Hematopoietic multipotent progenitor cell treated with erythropoietin and hydrocortisone succinate and interleukin-3 and kit ligand, for 17 days (in vitro differentiated cells): ENCODE data around the gene BMPR1B.
"Not testable (repeated sequence)": the region's sequence is repeated elsewhere in the genome, so short reads cannot be mapped to it uniquely, and the experiment has no call there.

Experiments used
- DNase-seq: peaks from one replicate; pipeline ENCODE4 v3.0.0-alpha.2; 2015; ENCODE audit warnings: low spot score

BMPR1B gene

DNA sequence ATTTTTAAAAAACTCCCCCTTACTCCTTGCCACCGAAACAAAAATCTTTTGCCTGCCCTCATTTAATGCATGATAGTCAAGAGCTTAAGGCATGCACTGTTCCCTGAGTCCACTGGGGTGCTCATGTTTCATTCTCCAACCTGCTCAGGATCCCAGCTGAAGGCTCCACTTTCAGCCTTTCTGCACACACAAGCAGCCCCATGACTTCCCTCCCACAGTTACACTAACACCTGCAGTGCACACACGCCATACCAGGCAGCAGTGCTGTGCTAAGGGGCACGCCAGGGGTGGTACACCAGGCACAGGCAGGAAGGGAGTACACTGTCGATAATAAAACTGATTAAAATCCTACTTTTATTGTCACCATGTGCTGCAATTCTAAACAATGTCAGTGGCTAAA is 385.2 kb downstream of the BMPR1B start:
- DNase-seq: no peak

DNA sequence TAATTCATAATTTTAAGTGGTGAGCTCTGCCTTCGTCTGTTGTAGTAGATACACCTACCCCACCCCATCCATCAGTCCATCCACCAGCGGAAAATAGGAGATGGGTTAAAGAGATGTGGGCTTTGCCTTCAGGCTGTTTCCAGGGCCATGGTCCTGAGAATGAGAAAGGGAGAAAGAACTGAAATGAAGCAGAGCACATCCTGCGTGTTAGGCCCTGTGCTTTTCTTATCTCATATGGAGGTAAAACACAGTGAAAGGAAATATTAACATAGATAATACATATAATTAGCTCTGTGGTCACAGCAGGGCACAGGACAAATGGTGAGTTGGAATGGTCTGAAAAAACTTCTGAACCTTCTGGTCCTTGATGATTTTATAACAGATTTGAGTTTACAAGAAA is 393.5 kb downstream of the BMPR1B start:
- DNase-seq: no peak

DNA sequence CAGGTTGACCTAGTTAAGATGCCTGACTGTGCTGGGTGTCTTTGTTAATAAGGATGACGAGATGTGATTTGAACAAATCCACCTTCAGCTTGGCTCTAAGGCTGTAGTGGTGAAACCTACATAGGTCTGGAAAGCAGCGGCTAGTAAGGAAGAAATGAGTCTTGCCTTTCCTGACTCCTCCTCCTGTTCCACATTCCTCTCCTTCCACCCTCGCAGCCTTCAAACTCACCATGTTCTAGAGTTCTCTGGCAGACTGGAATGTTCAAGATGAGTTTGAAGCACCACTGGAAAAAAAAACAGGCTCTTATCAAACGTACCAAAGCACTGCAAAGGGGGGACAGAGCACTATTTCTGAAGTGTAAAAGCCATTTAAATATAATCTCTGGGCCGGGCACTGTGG is 395.4 kb downstream of the BMPR1B start:
- no peak for DNase-seq

DNA sequence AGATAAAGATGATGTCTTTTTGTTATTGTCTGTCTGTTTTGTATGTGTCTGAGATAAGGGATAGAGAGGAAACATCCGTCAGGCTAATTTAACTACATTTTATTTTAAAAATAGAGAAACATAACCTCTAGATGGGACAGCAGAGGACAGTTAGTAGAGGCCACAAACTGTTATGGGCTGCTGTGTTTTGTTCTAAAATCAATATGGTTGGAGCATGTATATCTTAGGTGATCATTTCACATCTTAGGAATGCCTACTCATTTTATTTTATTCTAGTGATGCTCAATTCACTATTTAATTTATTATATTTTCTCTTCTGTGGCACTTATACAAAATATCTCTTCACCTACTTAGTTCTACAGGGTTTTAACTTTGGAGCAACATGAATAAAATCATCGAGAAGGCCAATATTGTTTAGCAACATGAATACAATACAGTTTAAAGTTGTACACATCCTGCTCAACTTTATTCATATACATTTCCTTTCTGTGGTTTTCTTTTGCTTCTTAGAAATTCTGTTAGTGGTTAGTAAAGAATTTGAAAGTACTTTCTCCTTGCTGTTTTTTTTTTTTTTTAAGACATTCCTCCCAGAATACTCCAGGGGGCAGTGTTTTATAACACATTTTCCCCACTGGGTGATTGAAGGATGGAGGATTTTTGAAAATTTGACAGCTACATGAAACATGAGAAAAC is 398.1 kb downstream of the BMPR1B start:
- DNase-seq: no peak

DNA sequence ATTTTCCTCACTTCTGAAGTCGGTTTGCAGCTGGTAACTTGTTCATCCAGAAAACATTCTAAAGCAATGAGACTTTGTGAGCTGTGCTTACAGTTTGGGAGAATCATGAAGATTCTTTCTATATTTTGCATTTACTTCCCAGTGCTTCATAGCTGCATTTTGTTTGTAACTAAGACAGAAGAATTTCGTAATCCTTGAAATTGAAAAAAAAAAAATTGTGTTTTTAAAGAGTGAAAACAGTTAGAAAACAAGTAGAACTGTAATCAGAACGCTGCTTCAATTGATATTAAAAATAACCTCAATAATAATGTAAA is 398.7 kb downstream of the BMPR1B start:
- DNase-seq: no peak

DNA sequence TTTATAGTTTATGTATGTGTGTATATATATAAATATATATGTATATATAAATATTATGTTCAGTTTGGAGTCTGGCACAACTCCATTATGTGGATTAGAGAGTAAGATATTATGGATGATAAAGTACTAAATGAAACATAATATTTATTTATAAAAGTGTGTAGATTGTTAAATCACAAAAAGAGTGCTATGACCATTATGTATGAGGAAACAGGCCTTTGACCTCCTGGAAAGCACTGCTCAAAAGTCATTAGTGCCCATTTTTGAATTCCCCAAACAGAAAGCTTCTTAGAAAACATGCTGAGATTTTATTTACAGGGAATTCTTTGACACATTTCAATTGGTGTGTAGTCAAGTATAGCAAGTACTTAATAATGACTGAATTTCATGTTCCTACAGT is 399.8 kb downstream of the BMPR1B start:
- DNase-seq: no peak

DNA sequence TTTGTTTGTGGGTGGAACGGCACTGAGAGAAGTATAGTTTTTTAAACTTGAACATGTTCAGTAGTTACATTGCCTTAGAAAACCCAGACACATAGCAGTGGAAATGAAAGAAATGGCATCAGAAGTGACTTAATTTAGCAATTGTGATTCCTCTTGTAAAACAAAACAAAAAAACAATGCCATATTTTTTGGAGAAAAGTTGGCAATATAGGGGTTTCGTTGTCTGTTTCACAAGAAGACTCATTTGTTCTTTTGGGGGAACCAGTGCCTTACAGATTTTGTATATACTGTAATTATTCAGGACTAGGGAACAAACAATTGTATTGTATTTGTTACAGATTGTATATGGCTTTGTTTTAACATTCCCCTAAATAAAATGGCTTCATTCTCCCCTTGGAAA is 400.3 kb downstream of the BMPR1B start:
- DNase-seq: no peak

DNA sequence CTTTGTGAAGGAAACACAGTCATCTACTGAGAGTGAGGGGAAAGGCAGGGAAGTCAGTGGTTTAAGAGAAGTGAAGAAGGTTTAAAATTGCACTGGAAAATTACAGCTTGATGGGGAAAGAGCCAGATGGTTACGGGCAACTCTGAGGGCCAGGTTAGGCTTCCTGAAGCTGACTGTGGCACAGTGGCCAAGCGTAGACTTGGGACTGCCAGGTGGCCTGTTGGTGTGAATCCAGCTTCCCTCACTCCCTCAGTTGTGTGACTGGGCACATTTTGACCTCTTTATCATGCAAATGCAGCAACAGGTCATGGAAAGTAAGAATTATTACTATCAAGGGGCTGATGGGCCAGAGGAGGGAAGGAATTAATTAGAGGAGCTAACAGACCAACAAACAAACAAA is 400.9 kb downstream of the BMPR1B start:
- no peak for DNase-seq

DNA sequence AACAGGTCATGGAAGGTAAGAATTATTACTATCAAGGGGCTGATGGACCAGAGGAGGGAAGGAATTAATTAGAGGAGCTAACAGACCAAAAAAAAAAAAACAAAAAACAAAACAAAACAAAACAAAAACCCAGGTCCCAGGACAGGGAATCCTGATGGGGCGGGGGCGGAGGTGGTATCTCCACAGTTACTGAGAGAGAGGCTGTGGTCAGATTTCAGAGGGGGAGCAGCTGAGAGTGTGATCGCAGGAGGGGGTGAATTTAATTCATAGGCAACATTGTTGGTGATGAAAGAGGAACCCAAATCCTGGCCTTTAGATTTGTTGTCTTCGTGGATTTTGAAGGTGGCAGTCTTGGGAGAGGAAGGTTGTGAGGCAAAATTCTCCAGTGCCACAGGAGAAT is 401.6 kb downstream of the BMPR1B start:
- no peak for DNase-seq

DNA sequence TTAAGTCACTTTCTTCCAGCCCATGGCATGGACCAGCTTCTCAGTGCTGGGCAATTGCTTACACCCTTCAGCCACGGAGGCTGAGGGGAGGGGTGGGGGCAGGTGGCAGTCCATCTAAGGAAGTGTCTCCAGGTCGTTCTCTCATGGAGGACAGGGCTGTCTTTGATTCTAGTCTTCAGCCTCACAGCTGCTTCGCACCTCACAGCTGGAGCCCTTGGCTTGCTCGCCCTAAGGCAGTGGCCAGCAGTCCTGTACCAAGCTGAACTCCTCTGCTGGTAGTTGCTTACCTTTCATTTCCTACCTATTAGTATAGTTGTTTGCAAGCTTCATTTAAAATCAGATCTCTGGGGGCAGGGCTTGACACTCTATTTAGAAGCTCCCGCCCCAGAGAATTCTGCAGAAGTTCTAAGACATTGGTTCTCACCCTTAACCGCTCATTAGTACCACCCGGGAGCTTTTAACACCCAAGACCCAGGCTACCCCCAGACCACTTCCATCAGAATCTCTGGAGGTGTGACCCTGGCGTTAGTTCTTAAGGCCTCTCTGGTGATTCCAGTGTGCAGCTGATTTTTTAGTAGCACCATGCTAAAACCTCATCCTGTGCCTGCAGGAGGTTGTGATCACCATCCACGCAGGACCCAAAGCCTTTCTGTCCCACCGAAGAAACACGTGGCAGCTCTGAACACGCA is 404.2 kb downstream of the BMPR1B start:
- no peak for DNase-seq

DNA sequence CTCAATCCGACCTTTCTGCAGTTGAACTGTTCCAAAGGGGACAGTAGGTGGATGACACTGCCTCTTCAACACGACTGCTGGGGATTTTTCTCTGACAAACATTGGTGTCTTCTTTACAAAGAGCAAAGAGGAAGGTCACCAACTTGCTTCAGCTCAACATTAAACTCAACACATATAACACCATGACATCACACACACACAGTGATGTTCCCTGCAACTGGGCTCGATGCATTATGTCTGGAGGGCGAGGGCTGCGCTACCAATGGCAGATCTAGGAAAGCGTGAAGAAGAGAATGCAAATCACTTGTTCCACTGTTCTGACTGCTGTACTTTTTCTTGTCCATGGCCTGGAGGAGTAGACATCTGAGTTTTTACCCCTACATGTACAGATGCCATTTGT is 405.1 kb downstream of the BMPR1B start:
- no peak for DNase-seq

DNA sequence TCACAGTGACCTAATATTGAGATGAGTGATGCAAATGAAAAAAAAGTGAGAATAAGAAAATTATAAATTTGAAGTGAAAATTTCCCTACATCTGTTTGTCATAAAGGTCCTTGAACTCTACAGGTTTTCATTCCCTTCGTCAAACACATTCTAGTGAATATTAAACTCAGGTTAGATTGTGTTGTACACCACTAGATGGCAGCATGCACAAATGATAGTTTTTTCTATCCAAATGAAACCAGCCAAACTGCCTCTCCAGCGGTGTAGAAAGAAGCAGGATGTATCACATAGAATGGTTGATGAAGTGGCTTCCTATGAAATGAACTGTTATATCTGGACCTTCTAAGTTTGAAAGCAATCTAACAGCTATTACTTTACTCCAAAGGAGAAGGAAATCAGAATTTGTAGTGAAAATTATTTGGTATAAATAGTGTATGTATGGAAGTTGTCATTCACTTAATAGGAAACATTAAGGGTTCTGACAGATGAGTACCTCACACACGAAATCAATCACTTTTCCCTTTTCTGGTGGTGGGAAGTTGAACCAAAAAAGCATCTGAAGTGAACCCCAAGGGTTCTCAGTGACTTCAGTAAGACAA is 408.3 kb downstream of the BMPR1B start:
- DNase-seq: peak; percentile 17

DNA sequence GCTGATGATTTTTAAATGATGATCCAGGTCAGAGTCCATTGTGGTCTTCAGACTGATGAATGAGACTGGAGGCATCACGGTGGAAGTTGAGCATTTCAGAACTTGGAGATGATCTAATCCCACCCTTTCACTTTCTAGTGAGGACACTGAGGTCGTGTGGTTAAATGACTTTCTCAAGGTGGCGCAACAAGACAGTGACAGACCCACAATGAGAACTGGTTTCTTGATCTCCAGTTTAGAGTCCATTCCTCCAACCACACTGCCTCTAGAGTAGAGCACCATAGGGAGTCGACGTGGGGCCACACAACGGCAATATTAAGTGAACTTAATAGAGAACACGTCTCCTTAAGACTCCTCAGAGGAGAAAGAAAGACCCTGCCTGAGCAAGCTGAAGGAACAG is 410.1 kb downstream of the BMPR1B start:
- no peak for DNase-seq

DNA sequence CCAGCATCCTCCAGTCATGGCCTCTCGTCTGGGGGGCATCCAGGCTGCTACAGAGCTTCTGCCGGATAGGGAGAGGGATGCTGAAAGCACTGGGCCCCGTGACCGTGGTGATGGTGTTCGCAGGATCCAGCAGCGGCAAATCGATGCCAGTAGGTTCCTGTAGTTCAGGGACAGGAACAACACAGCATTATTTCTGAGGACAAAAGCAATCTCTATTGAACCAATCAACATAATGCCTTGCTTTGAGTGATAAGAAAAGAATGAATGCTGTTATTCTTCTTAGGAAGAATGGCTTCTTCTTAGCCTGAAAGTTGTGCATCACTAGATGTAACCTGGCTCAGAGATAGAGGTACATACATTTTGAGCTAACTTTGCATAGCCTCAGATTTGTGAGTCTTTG is 412.4 kb downstream of the BMPR1B start:
- DNase-seq: no peak

DNA sequence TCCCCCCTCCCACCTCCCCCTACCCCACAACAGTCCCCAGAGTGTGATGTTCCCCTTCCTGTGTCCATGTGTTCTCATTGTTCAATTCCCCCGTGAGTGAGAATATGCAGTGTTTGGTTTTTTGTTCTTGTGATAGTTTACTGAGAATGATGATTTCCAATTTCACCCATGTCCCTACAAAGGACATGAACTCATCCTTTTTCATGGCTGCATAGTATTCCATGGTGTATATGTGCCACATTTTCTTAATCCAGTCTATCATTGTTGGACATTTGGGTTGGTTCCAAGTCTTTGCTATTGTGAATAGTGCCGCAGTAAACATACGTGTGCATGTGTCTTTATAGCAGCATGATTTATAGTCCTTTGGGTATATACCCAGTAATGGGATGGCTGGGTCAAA is 413.6 kb downstream of the BMPR1B start:
- not testable (repeated sequence) for DNase-seq

DNA sequence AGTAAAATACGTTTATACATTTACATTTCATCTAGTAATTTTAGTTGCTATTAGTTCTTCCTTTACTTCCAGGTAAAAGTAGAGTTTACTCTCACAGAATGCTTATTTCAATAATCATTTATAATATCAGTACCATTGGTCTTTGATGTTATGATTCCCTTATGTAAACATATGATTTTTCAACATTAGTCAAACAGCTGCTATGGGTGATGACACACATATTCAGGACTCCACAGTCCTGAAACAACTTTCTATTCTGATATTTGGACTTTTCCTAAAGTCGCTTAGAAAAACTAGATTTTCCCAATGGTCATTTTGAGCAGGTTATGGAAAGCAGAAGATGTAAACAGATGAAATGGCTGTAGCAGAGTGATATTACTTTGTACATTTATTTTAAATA is 421.2 kb downstream of the BMPR1B start:
- DNase-seq: no peak

DNA sequence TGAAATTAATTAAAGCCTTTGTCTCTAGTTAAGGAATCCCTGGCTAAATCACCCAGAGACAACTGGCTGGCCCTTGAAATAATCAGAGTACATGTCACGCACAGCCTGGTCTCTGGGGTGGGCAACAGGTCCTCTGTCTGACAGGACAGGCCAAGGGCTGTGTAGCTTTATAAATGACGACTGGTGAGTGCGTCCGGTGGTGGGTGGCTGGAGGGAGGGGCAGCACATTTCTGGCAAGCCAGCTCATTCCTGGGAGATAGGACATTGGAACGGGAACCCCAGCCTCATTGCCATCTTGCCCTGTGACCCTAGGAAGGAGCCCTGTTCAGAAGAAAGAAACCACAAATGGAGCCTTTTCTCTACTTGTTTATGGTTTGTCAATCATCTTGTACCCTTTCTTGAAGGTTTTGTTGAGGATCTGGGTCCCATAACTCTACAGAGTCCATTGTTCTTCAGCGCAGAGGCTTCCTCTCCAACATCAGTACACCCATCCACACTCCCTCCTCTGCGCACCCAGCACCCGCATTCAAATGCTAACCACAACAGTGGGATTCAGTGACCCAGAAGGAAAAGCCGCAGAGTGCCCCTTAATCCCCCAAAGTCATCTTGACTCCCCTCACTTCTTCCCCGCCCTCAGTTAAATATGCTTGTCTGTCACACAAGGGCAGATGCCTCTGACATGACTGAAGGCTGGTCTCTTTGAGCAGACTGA is 422.9 kb downstream of the BMPR1B start:
- DNase-seq: no peak

DNA sequence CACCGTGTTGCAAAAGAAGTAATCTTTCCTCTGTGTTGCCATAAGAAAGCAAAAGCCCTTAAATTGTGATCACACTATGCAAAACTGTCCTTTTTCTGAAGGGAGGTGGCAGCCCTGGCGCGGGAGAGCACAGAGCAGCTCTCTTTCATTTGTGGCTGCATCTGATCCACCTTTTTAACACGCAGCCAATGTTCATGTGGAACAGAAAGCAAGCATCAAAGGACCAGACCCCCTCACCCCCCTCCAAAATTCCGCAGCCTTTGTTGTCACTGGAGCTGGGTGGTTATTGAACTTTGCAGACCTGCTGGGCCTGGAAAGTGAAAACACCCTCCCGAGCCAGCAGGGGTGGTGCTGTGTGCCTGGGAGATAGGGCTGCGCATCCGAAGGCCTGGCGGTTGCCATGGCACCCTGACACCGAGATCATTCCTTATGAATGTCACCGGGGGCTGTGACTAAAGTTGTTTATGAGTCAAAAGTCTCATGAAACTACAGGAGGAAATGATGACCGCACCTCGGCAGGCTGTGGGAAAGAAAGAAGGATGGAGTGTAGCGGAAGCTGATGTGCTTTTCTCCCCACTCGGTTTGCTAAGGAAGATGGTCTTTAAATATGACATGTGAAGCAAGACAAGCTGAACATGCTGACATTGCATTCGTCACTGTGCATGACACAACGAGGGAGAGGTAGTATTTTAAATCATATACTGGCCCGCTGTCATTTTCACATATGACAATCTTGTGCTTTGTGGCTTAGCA is 423.7 kb downstream of the BMPR1B start:
- no peak for DNase-seq

DNA sequence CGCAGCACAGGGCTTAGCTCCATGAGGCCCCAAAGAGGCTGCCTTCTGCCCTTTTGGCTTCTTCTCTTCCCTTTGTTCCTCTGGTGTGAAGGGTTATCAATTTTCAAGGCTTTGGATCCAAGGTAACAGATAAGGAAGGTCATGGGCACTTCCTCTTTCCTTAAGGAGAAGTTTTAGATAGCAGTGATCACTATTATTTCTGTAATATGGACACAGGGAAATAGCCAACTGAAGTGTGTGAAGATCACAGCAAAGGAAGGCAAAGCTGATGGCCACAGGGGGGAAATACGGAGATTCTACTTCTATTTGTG is 424.2 kb downstream of the BMPR1B start:
- DNase-seq: no peak

DNA sequence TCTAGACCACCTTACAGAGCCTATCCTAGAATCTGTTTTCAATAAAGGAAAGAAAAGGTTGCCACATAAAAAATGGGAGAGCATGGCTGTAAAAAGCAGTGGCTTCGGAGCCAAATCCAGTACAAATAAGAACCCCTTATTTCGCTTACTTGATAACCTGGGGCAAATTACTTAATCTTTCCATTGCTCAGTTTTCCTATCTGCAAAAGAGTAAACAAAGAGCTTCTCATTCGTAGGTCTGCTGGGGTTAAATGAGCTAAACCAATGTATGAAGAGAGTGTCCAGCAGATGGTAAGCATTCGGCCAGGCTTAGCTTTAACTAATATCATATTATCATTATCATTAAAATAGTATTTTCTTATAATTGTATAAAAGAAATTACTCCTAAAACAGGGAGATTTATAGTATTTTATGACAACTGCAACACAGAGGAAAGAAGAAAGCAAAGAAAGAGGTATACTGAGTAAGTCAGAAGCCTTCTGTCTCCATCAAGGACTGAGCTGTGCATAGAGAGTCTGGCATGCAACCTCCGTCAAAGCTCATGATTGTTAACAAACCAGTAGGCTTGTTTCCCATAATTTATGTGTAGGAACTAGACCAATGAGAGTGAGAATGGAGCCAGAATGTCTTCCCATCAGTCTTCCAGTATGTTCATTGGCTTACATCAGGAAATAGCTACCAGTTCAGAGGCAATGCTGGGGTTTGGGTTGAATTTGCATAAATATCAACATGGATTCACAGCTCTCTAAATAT is 426.1 kb downstream of the BMPR1B start:
- DNase-seq: no peak

DNA sequence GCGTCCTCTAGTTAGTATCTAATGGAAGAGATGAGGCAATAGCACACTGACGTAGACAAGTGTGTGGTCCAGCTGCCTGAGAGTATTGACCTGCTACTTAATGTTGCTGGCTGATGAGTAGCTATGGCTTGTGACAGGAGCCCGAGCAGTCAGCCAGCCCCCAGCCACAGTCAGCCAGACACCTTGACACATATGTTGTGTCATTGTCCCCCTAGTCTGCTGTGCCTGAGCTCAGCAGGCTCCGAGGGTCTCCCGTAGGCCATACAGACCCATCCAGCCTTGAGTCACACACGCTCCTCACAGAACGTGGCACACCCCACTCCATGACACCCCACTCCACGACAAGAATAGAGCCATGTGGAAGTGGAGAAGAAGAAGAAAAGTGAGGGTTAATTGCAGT is 428.9 kb downstream of the BMPR1B start:
- DNase-seq: no peak
